HEK293 (cell line): ENCODE measurements around the gene TRAFD1.
"Not testable (repeated sequence)": the region's sequence is repeated elsewhere in the genome, so short reads cannot be mapped to it uniquely, and the experiment has no call there.

Experiments used
- CTCF ChIA-PET: fragments of 350-600 bp; formaldehyde crosslinking; extraction: SDS; loops from one replicate; lab custom pipeline; 2021; ENCODE audit warnings: antibody characterized with exemption; lab: Yijun Ruan, JAX
- POLR2A ChIA-PET: fragments of 300-600 bp; formaldehyde crosslinking; extraction: SDS; loops from one replicate; lab custom pipeline; 2020; ENCODE audit warnings: antibody characterized with exemption, inconsistent platforms; lab: Yijun Ruan, JAX
- H3K27ac ChIP-seq: fragments of 200-500 bp; sonication (Bioruptor generic); 2 replicates; pipeline ENCODE4 v1.5.1; 2014; ENCODE audit warnings: low read depth, low read length, control low read depth, inconsistent platforms; ENCODE audit errors: extremely low read depth
- H3K36me3 ChIP-seq, 2 experiments: fragments of 200-500 bp in 1 of 2; sonication (Bioruptor generic) in 1 of 2; 1 replicate in 1 of 2; 2 replicates in 1 of 2; pipeline ENCODE4 v1.5.1; 2014 to 2017; ENCODE audit warnings: inconsistent platforms in 2 of 2, low read length in 2 of 2; ENCODE audit not compliant: control insufficient read depth in 2 of 2, insufficient read depth in 1 of 2
- H3K4me1 ChIP-seq: fragments of 200-500 bp; sonication (Bioruptor generic); 2 replicates; pipeline ENCODE4 v1.5.1; 2014; ENCODE audit warnings: mild to moderate bottlenecking, low read length, inconsistent platforms; ENCODE audit not compliant: control insufficient read depth, insufficient read depth
- H3K4me3 ChIP-seq: 2 replicates; pipeline ENCODE4 v1.5.1; 2011; ENCODE audit warnings: low read depth, mild to moderate bottlenecking, control low read depth, low read length, moderate library complexity
- H3K9me3 ChIP-seq: fragments of 200-500 bp; sonication (Bioruptor generic); 2 replicates; pipeline ENCODE4 v1.5.1; 2014; ENCODE audit warnings: low read depth, low read length, inconsistent platforms; ENCODE audit not compliant: control insufficient read depth, insufficient read depth
- CTCF ChIP-seq: fragments of 450-650 bp; formaldehyde crosslinking; IDR thresholded peaks from 2 replicates; pipeline ENCODE4 v1.5.1; 2016; ENCODE audit warnings: missing biosample characterization, missing genetic modification characterization
- HIC1 ChIP-seq: fragments of 450-650 bp; formaldehyde crosslinking; IDR thresholded peaks from 2 replicates; pipeline ENCODE4 v1.5.1; 2016; ENCODE audit warnings: missing biosample characterization, missing genetic modification characterization
- KLF16 ChIP-seq: fragments of 450-650 bp; formaldehyde crosslinking; IDR thresholded peaks from 2 replicates; pipeline ENCODE4 v1.5.1; 2017; ENCODE audit warnings: missing biosample characterization, missing genetic modification characterization
- MZF1 ChIP-seq: fragments of 450-650 bp; formaldehyde crosslinking; IDR thresholded peaks from 2 replicates; pipeline ENCODE4 v1.5.1; 2017; ENCODE audit warnings: missing biosample characterization, missing genetic modification characterization, borderline replicate concordance
- SP7 ChIP-seq: fragments of 450-650 bp; formaldehyde crosslinking; IDR thresholded peaks from 2 replicates; pipeline ENCODE4 v1.5.1; 2016; ENCODE audit warnings: missing biosample characterization, missing genetic modification characterization
- ZFP69B ChIP-seq: fragments of 450-650 bp; formaldehyde crosslinking; IDR thresholded peaks from 2 replicates; pipeline ENCODE4 v1.5.1; 2016; ENCODE audit warnings: missing biosample characterization, missing genetic modification characterization
- ZNF121 ChIP-seq: fragments of 450-650 bp; formaldehyde crosslinking; IDR thresholded peaks from 2 replicates; pipeline ENCODE4 v1.5.1; 2016; ENCODE audit warnings: missing biosample characterization, missing genetic modification characterization
- ZNF146 ChIP-seq: fragments of 450-650 bp; formaldehyde crosslinking; IDR thresholded peaks from 2 replicates; pipeline ENCODE4 v1.5.1; 2016; ENCODE audit warnings: missing biosample characterization, missing genetic modification characterization
- ZNF157 ChIP-seq: fragments of 450-650 bp; formaldehyde crosslinking; IDR thresholded peaks from 2 replicates; pipeline ENCODE4 v1.5.1; 2016; ENCODE audit warnings: missing biosample characterization, missing genetic modification characterization
- ZNF19 ChIP-seq: fragments of 450-650 bp; formaldehyde crosslinking; IDR thresholded peaks from 2 replicates; pipeline ENCODE4; 2016; ENCODE audit warnings: missing biosample characterization, missing genetic modification characterization, low read depth
- ZNF274 ChIP-seq, 2 experiments: fragments of 200-500 bp in 1 of 2; fragments of 450-650 bp in 1 of 2; sonication (Bioruptor generic) in 1 of 2; formaldehyde crosslinking in 1 of 2; IDR thresholded peaks; 2 replicates each; pipeline versions ENCODE4 v1.5.1 to v1.6.1; 2014 to 2016; ENCODE audit warnings: borderline replicate concordance in 1 of 2, inconsistent platforms in 1 of 2, low read length in 1 of 2, missing biosample characterization in 1 of 2, missing genetic modification characterization in 1 of 2
- ZNF398 ChIP-seq: fragments of 450-650 bp; formaldehyde crosslinking; IDR thresholded peaks from 2 replicates; pipeline ENCODE4 v1.5.1; 2017; ENCODE audit warnings: missing biosample characterization, missing genetic modification characterization
- ZNF529 ChIP-seq: fragments of 450-650 bp; formaldehyde crosslinking; IDR thresholded peaks from 2 replicates; pipeline ENCODE4 v1.5.1; 2017; ENCODE audit warnings: missing genetic modification characterization, missing biosample characterization; ENCODE audit not compliant: insufficient replicate concordance
- ZNF654 ChIP-seq: fragments of 450-650 bp; formaldehyde crosslinking; IDR thresholded peaks from 2 replicates; pipeline ENCODE4 v1.5.1; 2016; ENCODE audit warnings: low read depth, missing biosample characterization, missing genetic modification characterization

TRAFD1 gene

GRCh38 chr12:112110787-112111662, 14.3 kb upstream of the TRAFD1 start:
- H3K4me1 ChIP-seq, result peaks cover 14% of the 10 kb centered on the region
- POLR2A ChIA-PET, result interaction anchor here (0.7 to 5.9 kb wide), 3 partner anchors 14 to 1802 kb away, joined by 4 to 53 read pairs (median 14); partner anchors contain the start of gene TRAFD1
- H3K27ac ChIP-seq, H3K36me3 ChIP-seq, H3K4me3 ChIP-seq, H3K9me3 ChIP-seq: not testable (repeated sequence)
- TF ChIP-seq SP7 (tag by site-specific recombination) (0 out of 2 replicates have a peak, but pooled peaks have one; percentile 15), ZNF121 (peak; percentile 70)
- CTCF ChIA-PET, result interaction anchor here (0.6 to 1.2 kb wide), 4 partner anchors 15 to 286 kb away, joined by 3 to 4 read pairs (median 3); no protein-coding TSS in a partner anchor

- TF ChIP-seq ZNF274 (IDR thresholded peaks at IDR 0.05; ENCODE audit: low read length) (no peak), ZNF274 (tag by site-specific recombination; IDR thresholded peaks at IDR 0.05; ENCODE audit: borderline replicate concordance) (no peak), KLF16 (tag by site-specific recombination) (no peak), CTCF (tag by site-specific recombination) (peak; percentile 47; the same call in 1 of the 2 replicates), ZNF157 (tag by site-specific recombination) (no peak), ZNF529 (tag by site-specific recombination) (no peak), ZNF19 (tag by site-specific recombination) (no peak), MZF1 (tag by site-specific recombination) (no peak), SP7 (tag by site-specific recombination) (no peak), ZNF398 (tag by site-specific recombination) (no peak), HIC1 (tag by site-specific recombination) (no peak), ZNF654 (tag by site-specific recombination) (peak; percentile 34), ZFP69B (tag by site-specific recombination) (no peak), ZNF146 (no peak)
- TF ChIP-seq, all 188 proteins: peak for 2
- no peak overlapping the region for H3K4me3 ChIP-seq
- H3K4me1 ChIP-seq, result peaks cover 10% of the 10 kb centered on the region
- ChIA-PET CTCF (interaction anchor here (0.6 to 1.2 kb wide), 7 partner anchors 12 to 425 kb away, joined by 3 to 6 read pairs (median 3); no protein-coding TSS in a partner anchor), POLR2A (interaction anchor here (0.5 to 2.0 kb wide), 4 partner anchors 14 to 1803 kb away, joined by 4 to 14 read pairs (median 10); partner anchors contain the start of gene TRAFD1)
- H3K27ac ChIP-seq, result no peak overlapping the region
- H3K9me3 ChIP-seq, result no peaks in the 10 kb centered on the region
- H3K36me3 ChIP-seq, result no peaks in the 10 kb centered on the region; a peak in 1 of 3 replicates
Measured at GRCh38 chr12:112111931-112112330, 13.4 kb upstream of the TRAFD1 start.
